Muscle layer of colon (tissue), 2 donors: Measurements from ENCODE around the gene MELTF.

ENCODE experiments used
- H3K27ac ChIP-seq: one replicate; pipeline ENCODE4 v1.7.0; 2013; ENCODE audit warnings: low read depth, mild to moderate bottlenecking, low read length, moderate library complexity
- H3K27me3 ChIP-seq, 2 donors: one replicate each; pipeline ENCODE4 v1.7.0; 2013; ENCODE audit warnings: low read length in 2 of 2, mild to moderate bottlenecking in 2 of 2; ENCODE audit not compliant: insufficient read depth in 2 of 2, control insufficient read depth in 1 of 2
- H3K36me3 ChIP-seq: one replicate; pipeline ENCODE4 v1.7.0; 2013; ENCODE audit warnings: mild to moderate bottlenecking, low read length; ENCODE audit not compliant: insufficient read depth
- H3K4me1 ChIP-seq: one replicate; pipeline ENCODE4 v1.7.0; 2013; ENCODE audit warnings: mild to moderate bottlenecking, low read length; ENCODE audit not compliant: insufficient read depth
- H3K4me3 ChIP-seq, 2 donors: one replicate each; pipeline ENCODE4 v1.7.0; 2013; ENCODE audit warnings: low read length in 2 of 2, low read depth in 1 of 2, mild to moderate bottlenecking in 1 of 2, moderate library complexity in 1 of 2
- H3K9ac ChIP-seq: one replicate; pipeline ENCODE4 v1.7.0; 2013; ENCODE audit warnings: low read length
- H3K9me3 ChIP-seq: one replicate; pipeline ENCODE4 v1.7.0; 2013; ENCODE audit warnings: mild to moderate bottlenecking, low read length
- donor health status: abdominal sarcoma.
- donor health status: Adenocarcinoma of cecum.

MELTF gene

GRCh38 chr3:197025736-197026480 is 3.7 kb downstream of the MELTF start:
- Histone ChIP-seq H3K4me3 (no peak overlapping the region), H3K36me3 (no peaks in the 10 kb centered on the region), H3K9me3 (no peaks in the 10 kb centered on the region), H3K27me3 (peaks cover 0 to 18% of the 10 kb centered on the region in 2 donors), H3K9ac (no peak overlapping the region), H3K4me1 (no peaks in the 10 kb centered on the region), H3K27ac (no peak overlapping the region)

GRCh38 chr3:197024881-197025735 is 4.5 kb downstream of the MELTF start:
- H3K4me3 ChIP-seq, result no peak overlapping the region
- no peak overlapping the region for H3K9ac ChIP-seq
- no peaks in the 10 kb centered on the region for H3K4me1 ChIP-seq
- no peak overlapping the region for H3K27ac ChIP-seq
- H3K9me3 ChIP-seq, result no peaks in the 10 kb centered on the region
- peaks cover 0 to 18% of the 10 kb centered on the region in 2 donors for H3K27me3 ChIP-seq
- H3K36me3 ChIP-seq, result no peaks in the 10 kb centered on the region

GRCh38 chr3:197023998-197024651 is 5.5 kb downstream of the MELTF start:
- Histone ChIP-seq H3K9me3 (no peaks in the 10 kb centered on the region), H3K27ac (no peak overlapping the region), H3K27me3 (peaks cover 0 to 11% of the 10 kb centered on the region in 2 donors), H3K4me3 (no peak overlapping the region), H3K4me1 (no peaks in the 10 kb centered on the region), H3K9ac (no peak overlapping the region), H3K36me3 (no peaks in the 10 kb centered on the region)

- Histone ChIP-seq H3K4me3 (no peak overlapping the region), H3K9me3 (no peaks in the 10 kb centered on the region), H3K4me1 (no peaks in the 10 kb centered on the region), H3K27ac (no peak overlapping the region), H3K27me3 (peaks cover 0 to 7% of the 10 kb centered on the region in 2 donors), H3K9ac (no peak overlapping the region), H3K36me3 (no peaks in the 10 kb centered on the region)
Measured at GRCh38 chr3:197023241-197023997, 6.2 kb downstream of the MELTF start.

- H3K27ac ChIP-seq, result no peak overlapping the region
Measured at GRCh38 chr3:197022405-197023231, 7.0 kb downstream of the MELTF start.

GRCh38 chr3:197021729-197022404 is 7.8 kb downstream of the MELTF start:
- peaks cover 0 to 7% of the 10 kb centered on the region in 2 donors for H3K27me3 ChIP-seq
- no peak overlapping the region for H3K4me3 ChIP-seq
- H3K36me3 ChIP-seq, result no peaks in the 10 kb centered on the region
- H3K4me1 ChIP-seq, result no peaks in the 10 kb centered on the region
- H3K9me3 ChIP-seq, result no peaks in the 10 kb centered on the region
- no peak overlapping the region for H3K9ac ChIP-seq
- no peak overlapping the region for H3K27ac ChIP-seq

More at GRCh38 chr3:197022405-197023231, 7.0 kb downstream of the MELTF start:
- Histone ChIP-seq H3K4me3 (no peak overlapping the region), H3K36me3 (no peaks in the 10 kb centered on the region), H3K9ac (no peak overlapping the region), H3K4me1 (no peaks in the 10 kb centered on the region), H3K27me3 (peaks cover 0 to 7% of the 10 kb centered on the region in 2 donors), H3K9me3 (no peaks in the 10 kb centered on the region)

- no peak overlapping the region for H3K27ac ChIP-seq
- H3K27me3 ChIP-seq, result peaks cover 0 to 7% of the 10 kb centered on the region in 2 donors
- H3K4me1 ChIP-seq, result no peaks in the 10 kb centered on the region
- no peak overlapping the region for H3K9ac ChIP-seq
- H3K9me3 ChIP-seq, result no peaks in the 10 kb centered on the region
- no peak overlapping the region for H3K4me3 ChIP-seq
- no peaks in the 10 kb centered on the region for H3K36me3 ChIP-seq
Measured at GRCh38 chr3:197021231-197021630, 8.4 kb downstream of the MELTF start.

- H3K4me3 ChIP-seq, result no peak overlapping the region
- H3K4me1 ChIP-seq, result no peaks in the 10 kb centered on the region
- no peaks in the 10 kb centered on the region for H3K9me3 ChIP-seq
- no peak overlapping the region for H3K9ac ChIP-seq
- H3K27ac ChIP-seq, result no peak overlapping the region
- peaks cover 0 to 4% of the 10 kb centered on the region in 2 donors for H3K27me3 ChIP-seq
- H3K36me3 ChIP-seq, result no peaks in the 10 kb centered on the region
Measured at GRCh38 chr3:197019535-197019934, 10.1 kb downstream of the MELTF start.

GRCh38 chr3:197019021-197019420 is 10.6 kb downstream of the MELTF start:
- Histone ChIP-seq H3K4me3 (no peak overlapping the region), H3K4me1 (no peaks in the 10 kb centered on the region), H3K9ac (no peak overlapping the region), H3K36me3 (no peaks in the 10 kb centered on the region), H3K27me3 (no peaks in the 10 kb centered on the region), H3K9me3 (no peaks in the 10 kb centered on the region), H3K27ac (no peak overlapping the region)

- Histone ChIP-seq H3K27me3 (no peaks in the 10 kb centered on the region), H3K9me3 (no peaks in the 10 kb centered on the region), H3K36me3 (no peaks in the 10 kb centered on the region), H3K4me3 (no peak overlapping the region), H3K9ac (no peak overlapping the region), H3K4me1 (no peaks in the 10 kb centered on the region), H3K27ac (no peak overlapping the region)
Measured at GRCh38 chr3:197017003-197017402, 12.6 kb downstream of the MELTF start.
